HUDEP-2 (cell line): ENCODE data around the gene GRB10.

Source experiments
- DNase-seq, 76 experiments: peaks; one replicate each; lab custom pipeline; 2025; ENCODE audit not compliant: unreplicated experiment in 76 of 76; lab: John Stamatoyannopoulos, UW

Gene GRB10

GRCh38 chr7:50724526-50725520 lies 57.9 kb downstream of the GRB10 start:
- DNase-seq, result no peak

GRCh38 chr7:50723888-50724287 lies 58.8 kb downstream of the GRB10 start:
- DNase-seq, result no peak

GRCh38 chr7:50723173-50723572 lies 59.5 kb downstream of the GRB10 start:
- no peak for DNase-seq

GRCh38 chr7:50721661-50722259 lies 60.9 kb downstream of the GRB10 start:
- no peak for DNase-seq

GRCh38 chr7:50721160-50721559 lies 61.5 kb downstream of the GRB10 start:
- DNase-seq, result no peak

- DNase-seq, result no peak
Measured at GRCh38 chr7:50720295-50720694, 62.4 kb downstream of the GRB10 start.

GRCh38 chr7:50718876-50719275 lies 63.8 kb downstream of the GRB10 start:
- no peak for DNase-seq

GRCh38 chr7:50718311-50718710 lies 64.4 kb downstream of the GRB10 start:
- DNase-seq, result no peak

GRCh38 chr7:50717181-50717580 lies 65.5 kb downstream of the GRB10 start:
- DNase-seq, result no peak

- no peak for DNase-seq
Measured at GRCh38 chr7:50714857-50715256, 67.8 kb downstream of the GRB10 start.

- DNase-seq, result no peak
Measured at GRCh38 chr7:50713123-50713965, 69.4 kb downstream of the GRB10 start.

- no peak for DNase-seq
Measured at GRCh38 chr7:50712252-50713122, 70.2 kb downstream of the GRB10 start.

GRCh38 chr7:50711271-50712175 lies 71.2 kb downstream of the GRB10 start:
- peak in 39 of 76 experiments; percentile 5 to 43 (median 20) for DNase-seq

- no peak for DNase-seq
Measured at GRCh38 chr7:50710441-50711154, 72.1 kb downstream of the GRB10 start.

- DNase-seq, result no peak
Measured at GRCh38 chr7:50709151-50709550, 73.5 kb downstream of the GRB10 start.

GRCh38 chr7:50707236-50708006 lies 75.3 kb downstream of the GRB10 start:
- no peak for DNase-seq

GRCh38 chr7:50706469-50706937 lies 76.2 kb downstream of the GRB10 start:
- no peak for DNase-seq

- DNase-seq, result no peak
Measured at GRCh38 chr7:50704844-50705243, 77.9 kb downstream of the GRB10 start.
